ENCODE data around the gene EFS.
A peak's percentile ranks its signal among the peaks of the same experiment; 100 is the strongest.

The EFS gene

DNA sequence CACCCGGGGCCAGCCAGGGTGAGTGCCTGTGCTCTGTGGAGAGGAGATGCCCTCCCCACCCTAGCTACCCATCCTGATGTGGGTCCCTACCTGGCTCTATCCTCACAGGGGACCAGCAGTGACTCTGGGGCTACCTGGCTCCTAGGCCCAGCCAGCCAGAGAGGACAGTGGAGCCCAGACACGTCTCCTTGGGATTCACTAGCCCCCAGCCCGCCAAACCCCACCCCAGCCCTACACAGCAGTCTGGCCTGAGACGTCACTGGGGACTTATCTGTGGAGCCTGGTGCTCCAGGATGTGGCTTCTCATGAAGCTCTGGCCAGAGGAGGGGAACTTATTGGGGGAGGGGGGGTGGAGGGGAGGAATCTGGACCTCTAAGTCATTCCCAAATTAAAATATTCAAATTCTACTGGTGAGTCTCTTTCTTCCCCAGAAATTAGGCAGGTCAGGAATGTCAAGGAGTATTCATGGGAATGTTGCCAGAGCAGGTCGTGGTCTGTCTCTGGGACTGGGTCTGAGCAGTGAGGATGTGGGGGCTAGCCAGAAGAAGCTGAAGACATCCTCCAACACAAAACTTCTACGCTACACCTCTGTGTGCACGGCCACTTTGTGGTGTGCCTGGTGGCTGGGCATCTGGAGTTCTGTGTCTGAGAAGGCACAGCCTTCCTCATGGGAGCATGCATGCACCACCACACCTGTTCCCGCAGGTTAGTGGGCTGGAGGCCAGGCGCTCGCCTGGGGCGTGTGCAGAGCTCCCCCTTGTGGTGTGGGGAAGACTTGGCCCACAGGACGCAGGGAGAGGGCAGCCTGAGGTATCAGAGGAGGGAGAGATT, 14.6 kb upstream of the EFS start:
- peak; percentile 25 to 27 for DNase-seq (ENCODE audit: low read depth in 2 of 2, low spot score in 1 of 2)

DNA sequence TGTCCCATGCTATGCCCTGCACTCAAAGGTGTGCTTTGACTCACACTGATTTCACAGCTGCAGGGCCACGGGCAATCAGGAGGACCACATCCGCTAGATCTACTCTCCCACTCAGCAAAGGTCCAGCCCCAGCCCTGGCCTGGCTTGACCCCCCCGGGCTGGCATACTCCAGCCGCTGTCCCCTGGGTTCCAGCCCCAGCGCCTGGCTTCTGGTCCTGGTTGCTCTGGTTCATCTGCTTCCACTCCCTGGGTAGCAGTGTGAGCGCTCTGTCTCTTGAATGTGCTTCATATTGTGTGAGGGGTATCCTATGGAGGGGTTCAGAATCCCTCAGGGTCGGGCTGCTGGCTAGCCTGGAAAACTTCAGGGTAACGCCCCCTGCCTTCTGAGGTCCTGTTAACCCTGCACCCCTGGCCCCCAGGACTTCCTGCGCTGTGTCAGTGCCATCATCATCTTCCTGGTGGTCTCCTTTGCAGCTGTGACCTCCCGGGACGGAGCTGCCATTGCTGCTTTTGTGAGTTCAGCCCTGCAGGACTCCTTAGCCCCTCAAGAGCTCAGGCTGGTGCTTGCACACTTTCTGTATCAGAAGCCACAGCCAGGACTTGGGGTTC, 13.7 kb upstream of the EFS start:
- DNase-seq (ENCODE audit: low read depth in 2 of 2, low spot score in 1 of 2), result no peak

DNA sequence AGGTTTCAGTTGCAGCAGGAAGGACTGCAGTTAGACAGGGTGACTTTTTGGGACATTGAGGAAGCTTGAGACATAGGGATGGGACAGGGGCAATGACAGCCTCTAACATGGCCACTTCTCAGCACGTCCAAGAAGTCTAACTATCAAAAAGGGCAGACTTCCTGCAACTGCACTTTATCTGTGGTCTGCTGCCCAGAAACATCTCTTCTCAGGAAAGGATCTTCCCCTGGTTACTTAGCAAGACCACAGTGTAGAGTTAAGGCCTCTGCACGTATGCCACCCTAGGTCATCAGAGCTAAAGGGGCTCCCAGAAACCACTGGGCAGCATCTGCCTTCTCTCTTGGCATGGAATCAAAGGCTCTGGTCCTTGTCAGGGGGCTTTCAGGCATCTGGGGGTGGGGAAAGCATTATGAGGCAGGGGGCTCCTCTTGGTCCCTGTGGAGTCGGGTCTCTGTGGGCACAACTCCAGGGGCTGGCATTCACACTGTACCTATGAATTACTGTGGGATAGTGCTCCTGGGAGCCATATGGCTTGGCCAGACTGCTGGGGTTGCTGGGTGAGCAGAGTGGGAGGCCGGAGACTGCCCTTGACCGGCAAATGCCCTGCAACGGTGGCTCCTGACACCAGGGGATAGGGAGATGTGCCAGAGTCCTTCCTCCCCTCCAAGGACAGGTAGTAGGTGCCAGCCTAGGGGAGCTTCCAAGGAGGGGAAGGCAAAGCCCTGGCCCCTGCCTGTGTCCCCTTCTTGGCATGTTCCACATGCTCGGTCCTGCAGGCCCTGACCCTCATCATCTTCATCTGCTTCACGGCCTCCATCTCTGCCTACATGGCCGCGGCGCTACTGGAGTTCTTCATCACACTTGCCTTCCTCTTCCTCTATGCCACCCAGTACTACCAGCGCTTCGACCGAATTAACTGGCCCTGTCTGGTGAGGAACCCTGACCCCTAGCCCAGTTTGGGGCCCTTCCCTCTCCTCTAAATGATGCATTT, 12.9 kb upstream of the EFS start:
- no peak for DNase-seq (ENCODE audit: low read depth in 2 of 2, low spot score in 1 of 2)

DNA sequence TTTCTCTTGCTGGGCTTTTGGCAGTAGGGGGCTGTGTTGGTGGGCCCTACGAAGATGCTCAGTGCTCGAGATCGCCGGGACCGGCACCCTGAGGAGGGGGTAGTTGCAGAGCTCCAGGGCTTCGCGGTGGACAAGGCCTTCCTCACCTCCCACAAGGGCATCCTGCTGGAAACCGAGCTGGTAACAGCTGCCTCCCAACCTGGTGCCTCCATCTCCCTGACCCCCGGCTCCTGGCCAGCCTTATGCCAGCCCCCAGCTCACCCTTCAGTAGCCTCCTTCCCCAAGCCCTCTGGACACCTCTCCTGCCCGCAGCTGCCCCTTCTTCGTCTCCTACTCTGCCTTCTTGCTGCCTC, 12.2 kb upstream of the EFS start:
- DNase-seq (ENCODE audit: low read depth in 2 of 2, low spot score in 1 of 2), result no peak

DNA sequence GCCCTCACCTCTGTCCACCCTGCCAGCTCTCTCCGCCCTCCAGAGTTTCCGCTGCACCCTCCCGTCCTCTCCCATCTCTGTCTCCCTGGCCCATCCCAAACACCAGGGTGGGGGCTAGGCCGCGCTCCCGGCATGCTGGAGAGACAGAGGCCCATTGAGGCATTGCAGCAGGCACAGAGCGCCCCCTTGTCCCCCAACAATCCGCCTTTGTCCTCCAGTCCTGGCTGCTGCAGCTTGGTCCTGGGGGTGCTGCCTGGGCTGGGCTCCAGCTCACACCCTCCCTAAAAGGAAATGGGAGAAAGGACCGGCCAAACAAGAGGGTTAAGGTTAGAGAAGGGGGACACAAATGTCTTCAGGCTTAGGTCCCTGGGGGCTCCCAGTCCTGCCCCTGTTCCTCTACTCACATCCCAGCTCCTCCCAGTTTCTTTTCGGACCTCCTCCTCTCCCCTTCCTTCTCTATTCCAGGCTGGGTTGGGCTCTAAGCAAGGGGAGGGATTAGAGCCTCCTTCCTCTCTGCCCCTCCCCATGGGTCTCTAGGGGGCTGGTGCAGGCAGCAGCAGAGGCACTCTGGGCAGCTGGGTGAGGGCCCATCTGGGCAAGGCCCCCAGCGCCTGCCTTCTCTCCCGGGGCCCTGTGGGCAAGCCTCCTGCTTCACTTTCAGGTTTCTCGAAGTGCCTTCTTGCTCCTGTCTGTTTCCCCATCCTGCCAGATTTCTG, 11.7 kb upstream of the EFS start, which contains the start of gene CMTM5:
TSS of gene CMTM5 (plus strand) at position 565 of the 716 bp plus-strand sequence. CDS start 206 bp downstream, outside the sequence.
- DNase-seq (ENCODE audit: low read depth in 2 of 2, low spot score in 1 of 2), result no peak

DNA sequence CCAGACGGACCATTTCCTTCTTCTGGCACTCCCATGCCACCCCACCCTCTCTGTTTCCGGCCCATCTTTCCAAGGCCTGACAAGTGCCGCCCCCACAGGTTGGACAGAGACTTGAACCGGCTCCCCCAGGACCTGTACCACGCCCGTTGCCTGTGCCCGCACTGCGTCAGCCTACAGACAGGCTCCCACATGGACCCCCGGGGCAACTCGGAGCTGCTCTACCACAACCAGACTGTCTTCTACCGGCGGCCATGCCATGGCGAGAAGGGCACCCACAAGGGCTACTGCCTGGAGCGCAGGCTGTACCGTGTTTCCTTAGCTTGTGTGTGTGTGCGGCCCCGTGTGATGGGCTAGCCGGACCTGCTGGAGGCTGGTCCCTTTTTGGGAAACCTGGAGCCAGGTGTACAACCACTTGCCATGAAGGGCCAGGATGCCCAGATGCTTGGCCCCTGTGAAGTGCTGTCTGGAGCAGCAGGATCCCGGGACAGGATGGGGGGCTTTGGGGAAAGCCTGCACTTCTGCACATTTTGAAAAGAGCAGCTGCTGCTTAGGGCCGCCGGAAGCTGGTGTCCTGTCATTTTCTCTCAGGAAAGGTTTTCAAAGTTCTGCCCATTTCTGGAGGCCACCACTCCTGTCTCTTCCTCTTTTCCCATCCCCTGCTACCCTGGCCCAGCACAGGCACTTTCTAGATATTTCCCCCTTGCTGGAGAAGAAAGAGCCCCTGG, 10.7 kb upstream of the EFS start:
- DNase-seq (ENCODE audit: low read depth in 2 of 2, low spot score in 1 of 2), result no peak

DNA sequence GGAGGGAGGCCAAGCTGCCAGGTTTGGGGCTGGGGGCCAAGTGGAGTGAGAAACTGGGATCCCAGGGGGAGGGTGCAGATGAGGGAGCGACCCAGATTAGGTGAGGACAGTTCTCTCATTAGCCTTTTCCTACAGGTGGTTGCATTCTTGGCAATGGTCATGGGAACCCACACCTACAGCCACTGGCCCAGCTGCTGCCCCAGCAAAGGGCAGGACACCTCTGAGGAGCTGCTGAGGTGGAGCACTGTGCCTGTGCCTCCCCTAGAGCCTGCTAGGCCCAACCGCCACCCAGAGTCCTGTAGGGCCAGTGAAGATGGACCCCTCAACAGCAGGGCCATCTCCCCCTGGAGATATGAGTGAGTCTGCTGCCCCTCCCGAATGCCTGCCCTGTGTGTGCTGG, 8.1 kb upstream of the EFS start:
- DNase-seq (ENCODE audit: low read depth in 2 of 2, low spot score in 1 of 2), result no peak

DNA sequence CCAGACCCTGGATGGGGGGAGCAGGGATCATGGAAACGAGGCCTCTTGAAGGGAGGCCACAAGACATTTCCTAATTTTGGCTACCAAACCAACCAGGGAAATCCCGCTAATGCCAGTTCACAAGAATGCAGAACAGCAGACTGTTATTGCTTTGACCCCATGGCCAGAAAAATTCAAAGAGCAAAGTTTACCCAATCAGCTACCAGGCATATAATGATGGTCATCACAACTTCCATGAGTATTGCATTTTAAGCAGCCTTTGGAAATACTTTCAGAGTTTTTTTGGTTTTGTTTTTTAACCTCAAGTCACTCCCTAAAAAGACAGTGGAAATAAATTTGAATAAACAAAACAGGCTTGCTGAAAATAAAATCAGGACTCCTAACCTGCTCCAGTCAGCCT, 7.5 kb upstream of the EFS start, which contains the start of gene IL25:
TSS of gene IL25 (plus strand) at position 301 of the 400 bp plus-strand sequence.
- DNase-seq (ENCODE audit: low read depth in 2 of 2, low spot score in 1 of 2), result no peak

DNA sequence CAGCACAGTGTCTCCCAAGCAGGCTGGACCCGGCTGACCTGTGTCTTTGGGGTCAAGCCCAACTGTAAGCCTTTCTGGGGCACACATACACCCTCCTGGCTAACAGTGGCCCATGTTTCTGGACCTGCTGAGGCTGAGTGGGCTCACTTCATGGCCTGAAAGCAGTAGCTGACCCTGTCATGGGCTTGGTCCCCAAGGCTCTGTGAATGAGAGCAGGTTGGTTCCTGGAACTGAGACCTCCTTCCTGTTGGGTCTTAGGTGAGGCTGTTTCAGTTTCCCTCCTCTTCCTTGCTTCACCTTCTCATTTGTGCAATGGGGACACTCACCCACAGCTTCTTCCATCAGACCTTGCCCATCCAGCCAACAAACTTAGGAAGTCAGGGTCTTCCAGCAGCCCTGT, 6.9 kb upstream of the EFS start:
- DNase-seq (ENCODE audit: low read depth in 2 of 2, low spot score in 1 of 2), result no peak

DNA sequence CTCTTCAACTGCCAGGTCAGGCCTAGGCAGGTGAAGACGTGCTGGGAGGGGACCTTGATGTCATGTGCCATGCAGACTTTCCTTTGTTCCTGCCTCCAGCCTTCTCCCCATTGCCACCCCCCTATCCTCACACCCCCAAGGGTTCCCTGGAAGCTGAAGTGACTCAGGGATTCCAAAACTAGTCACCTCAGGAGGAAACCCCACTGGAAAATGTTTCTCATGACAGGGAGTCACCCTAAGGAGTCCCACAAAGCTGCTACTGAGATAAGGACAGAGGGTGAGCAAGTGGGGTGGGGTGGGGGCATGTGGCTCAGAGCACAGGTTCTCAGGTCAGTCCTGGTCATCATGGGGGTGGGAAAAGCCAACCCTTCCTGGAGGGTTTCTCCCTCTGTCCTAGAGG, 5.2 kb upstream of the EFS start:
- no peak for DNase-seq (ENCODE audit: low read depth in 2 of 2, low spot score in 1 of 2)

DNA sequence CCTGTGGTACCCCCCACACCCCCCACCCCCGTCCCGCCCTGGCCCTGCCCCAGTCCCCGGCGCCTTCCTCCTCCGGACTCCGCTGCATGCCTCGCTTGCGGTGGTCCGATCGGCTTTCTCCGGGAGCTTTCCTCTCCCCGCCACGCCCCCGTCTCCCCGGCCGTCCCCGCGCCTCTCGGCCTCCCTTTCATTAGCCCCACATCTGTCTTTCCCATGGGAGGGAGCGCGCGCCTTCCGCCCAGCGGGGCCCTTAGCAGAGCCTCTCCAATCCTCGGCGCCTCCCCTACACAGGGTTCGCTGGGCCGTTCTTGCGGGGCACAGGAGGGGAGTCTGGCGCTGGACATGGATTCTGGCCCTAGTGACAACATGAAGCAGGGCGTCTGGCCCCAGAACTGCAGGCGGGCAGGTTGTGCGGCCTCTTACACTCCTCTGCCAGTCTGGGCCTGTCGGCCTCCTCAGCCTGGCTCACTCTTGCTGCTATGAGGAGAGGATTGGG, 1.5 kb upstream of the EFS start:
- DNase-seq (ENCODE audit: low read depth in 2 of 2, low spot score in 1 of 2), result no peak

DNA sequence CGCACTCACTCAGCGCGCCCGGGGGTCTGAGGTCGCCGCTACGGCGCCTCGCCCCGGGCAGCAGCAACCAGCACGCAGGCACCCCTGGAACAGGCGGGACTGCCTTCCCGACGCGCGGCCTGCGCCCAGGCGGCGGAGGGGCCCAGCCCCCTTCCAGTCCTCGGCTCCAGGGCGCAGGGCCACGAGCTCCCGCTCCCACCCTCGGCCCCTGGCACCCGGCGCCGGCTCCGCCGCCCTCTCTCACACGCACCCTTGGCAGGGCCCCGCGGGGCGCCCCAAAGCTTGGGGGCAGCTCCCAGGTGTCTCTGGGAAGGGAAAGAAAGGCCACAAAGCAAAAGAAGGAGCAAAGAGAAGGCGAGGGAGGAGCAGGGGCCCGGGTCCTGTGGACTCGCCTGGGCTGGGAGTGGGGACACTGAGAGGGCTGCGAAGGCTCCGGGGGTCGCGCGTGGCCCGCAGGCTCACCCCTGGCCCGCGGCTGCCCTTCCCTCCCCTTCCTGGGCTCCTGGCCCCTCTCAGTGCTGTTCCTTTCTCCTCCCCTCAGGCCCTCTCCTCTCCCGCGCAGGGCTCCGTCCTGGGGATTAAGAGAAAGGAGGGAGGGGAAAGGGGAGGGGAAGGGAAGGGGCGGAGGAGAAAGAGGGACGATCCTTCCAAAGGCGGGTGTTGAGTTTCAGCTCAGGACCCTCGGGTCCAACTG, 907 bp upstream of the EFS start:
- no peak for DNase-seq (ENCODE audit: low read depth in 2 of 2, low spot score in 1 of 2)

DNA sequence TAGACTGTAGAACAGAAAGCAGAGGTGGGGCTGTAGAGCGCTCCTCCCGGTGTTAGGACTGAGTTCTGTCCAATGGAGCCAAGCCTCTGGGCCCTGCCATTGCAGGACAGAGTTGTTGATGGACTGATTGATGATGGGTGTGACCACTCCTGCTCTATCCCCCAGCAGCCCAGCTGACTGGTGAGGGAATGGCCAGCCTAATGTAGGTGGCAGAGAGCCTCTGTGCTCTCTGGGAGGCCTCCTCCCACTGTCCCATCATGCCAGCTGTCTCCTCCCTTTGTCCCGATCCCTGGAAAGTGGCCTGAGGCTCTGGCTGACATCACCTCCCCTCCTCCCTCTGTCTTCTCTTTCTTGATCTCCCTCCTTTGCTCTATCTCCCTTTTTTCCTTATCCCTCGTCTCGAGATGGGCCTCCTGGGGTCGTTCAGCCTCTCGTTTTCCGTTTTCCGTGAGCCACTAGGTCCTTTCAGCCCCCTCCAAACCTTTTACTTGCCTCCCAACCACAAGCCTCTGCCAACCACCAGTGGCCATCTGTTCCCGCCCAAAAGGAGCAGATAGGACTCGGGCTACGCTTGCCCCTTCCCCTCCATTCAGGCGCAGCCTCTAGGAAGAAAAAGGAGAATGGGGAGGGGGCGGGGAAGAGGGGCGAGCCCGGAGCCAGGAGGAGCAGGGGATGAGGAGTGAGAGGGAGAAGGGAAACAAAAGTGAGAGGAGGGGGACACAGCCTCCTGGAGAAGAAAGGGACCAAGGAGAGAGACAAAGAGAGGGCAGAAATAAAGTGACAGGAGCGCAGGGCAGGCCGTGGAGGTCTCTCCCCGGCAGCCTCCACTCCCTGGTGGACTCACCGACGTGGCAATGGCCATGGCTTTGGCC, 572 bp downstream of the EFS start:
- no peak for DNase-seq (ENCODE audit: low read depth in 2 of 2, low spot score in 1 of 2)

DNA sequence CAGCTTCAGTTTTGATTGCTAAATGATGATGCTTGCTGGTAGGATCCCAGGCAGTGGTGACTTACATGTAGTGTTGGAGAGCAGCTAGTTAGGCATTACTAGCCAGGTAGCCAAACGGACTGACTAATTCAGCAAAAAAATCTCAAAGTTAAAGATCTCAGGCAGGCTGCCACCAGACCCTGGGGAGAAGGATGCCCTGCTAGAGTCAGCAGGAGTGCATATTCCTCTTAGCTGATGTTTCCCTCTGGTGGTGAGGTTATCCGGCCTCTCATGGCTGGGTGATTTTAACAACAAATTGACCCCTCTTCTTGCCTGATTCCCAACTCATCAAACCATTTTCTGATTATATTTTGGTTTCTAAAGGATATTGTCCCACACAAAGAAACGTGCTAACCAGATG, 2.8 kb downstream of the EFS start:
- no peak for DNase-seq (ENCODE audit: low read depth in 2 of 2, low spot score in 1 of 2)

DNA sequence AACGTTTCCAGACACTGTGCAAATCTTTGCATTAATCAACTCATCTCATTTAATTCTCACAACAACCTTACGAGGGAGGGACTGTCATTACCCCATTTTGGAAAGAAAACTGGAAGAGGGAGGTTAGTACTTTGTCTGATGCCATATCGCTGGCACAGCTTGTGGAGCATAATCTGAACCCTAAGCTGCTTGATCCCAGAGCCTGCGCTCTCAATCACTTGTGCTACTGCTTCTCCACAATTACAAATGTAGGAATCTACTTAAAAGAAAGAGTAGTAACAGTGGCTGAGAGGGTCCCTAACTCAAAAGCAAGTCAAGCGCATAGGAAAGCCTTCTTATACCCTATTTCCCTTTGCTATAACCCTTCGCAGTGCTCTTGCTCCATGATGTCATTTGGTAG, 3.2 kb downstream of the EFS start:
- DNase-seq (ENCODE audit: low read depth in 2 of 2, low spot score in 1 of 2), result no peak

DNA sequence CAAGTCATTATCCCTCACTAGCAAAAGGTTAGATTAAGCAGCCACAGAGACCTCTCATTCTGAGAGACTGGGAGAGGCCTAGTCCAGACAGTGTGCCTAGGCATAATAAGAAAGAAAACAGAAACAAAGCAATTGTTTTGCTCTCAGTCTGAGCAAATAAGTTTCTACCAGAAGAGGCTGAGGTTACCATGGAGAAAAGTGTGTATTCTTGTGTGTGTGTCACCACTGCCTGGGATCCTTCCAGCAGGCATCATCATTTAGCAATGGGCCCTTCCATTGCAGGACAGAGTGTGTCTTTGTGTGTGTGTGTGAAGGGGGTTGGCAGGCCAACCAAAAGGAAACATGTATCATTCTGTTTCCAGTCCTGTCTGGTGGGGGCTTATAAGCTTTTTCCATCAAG, 3.7 kb downstream of the EFS start:
- no peak for DNase-seq (ENCODE audit: low read depth in 2 of 2, low spot score in 1 of 2)

DNA sequence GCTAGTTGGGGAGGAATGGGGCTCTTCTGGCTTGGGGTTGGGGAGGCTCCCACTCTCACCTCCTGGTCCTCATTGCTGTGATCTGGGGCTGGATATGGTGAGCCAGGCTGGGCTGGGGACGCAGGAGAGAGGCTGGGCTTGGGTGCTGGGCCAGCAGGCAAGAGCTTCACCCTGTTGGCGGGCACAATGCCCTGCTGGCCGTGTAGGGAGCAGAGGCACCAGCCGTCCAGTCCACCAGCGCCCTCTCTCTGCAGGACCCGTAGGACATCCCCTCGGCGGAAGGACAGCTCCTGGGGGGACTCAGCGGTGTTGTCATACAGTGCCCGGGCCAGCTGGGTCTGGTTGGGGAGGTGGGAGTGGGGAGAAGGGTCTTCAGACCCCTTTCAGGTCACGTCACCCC, 4.5 kb downstream of the EFS start:
- DNase-seq (ENCODE audit: low read depth in 2 of 2, low spot score in 1 of 2), result no peak

DNA sequence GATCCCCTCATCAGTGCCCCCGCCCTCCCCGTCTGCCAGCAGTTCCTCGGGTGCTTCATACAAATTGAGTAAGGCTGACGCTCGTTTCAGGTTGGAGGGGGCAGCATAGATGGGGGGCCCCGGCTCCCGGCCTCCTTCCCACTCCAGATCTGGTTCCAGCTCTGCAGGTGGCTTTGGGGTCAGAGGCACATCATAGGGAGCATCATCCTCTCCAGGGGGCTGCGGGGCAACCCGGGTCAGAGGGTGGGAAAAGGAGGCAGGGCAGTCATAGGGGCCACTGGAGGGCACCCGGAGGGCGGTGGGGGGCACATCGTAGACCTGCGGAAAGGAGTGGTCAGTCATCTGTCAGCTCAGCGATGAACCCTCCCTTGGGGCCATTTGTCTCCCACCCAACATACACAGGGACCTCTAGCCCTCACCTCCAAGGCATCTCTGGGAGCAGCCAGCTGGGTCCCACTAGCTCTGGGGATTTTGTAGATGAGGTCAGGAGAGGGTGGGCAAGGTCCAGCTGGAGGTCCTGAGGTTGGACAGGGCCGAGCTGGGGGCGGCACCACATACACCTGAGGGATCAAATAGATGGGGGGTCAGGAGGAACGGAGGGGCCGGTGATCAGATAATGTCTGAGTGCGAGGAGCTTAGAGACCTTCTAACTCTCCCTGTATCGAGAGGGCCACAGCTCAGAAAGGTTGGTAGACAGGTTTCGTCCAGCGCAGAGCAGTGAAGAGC, 5.1 kb downstream of the EFS start:
- no peak for DNase-seq (ENCODE audit: low read depth in 2 of 2, low spot score in 1 of 2)
